ENCODE results near the gene CYP2W1.

GRCh38 chr7:984361-985126 lies 1.6 kb downstream of the CYP2W1 start:
- TF ChIP-seq EZH2phosphoT487 (IDR thresholded peaks at IDR 0.05; ENCODE audit: insufficient read depth, low read depth), result no peak
- no peak for TF ChIP-seq EZH2 (IDR thresholded peaks at IDR 0.05; ENCODE audit: insufficient read depth, poor library complexity, severe bottlenecking)

Measured in GM23248 (cell line).